Naive thymus-derived CD4-positive, alpha-beta T cell (primary cell): ENCODE results near the gene PLD6. TPM values are rescaled to one million over a fixed set of nuclear protein-coding genes. Genes with fewer than 3 reads are reported as not detected.
A peak's percentile ranks its signal among the peaks of the same experiment; 100 is the strongest.

Experiments
- ATAC-seq: fragments of 150-1000 bp; cut with Tn5 transposase; 2 replicates; pipeline ENCODE4 v1.10.0; 2021; ENCODE audit warnings: mild to moderate bottlenecking, moderate library complexity
- CTCF ChIA-PET: fragments of 350-600 bp; sonication (Branson Sonifier 250); formaldehyde crosslinking; loops from one replicate; lab custom pipeline; 2021; ENCODE audit warnings: antibody characterized with exemption; lab: Charles Lee
- POLR2A ChIA-PET: fragments of 350-600 bp; sonication (Branson Sonifier 250); formaldehyde crosslinking; loops from one replicate; lab custom pipeline; 2021; ENCODE audit warnings: antibody characterized with exemption, inconsistent platforms; lab: Charles Lee
- DNase-seq, 9 donors: peaks; one replicate each; pipeline versions ENCODE4 v3.0.0 to v3.0.0-alpha.2; 2020 to 2022; ENCODE audit warnings: mixed read lengths in 1 of 9
- H3K27ac ChIP-seq: one replicate; pipeline ENCODE4 v1.7.0; 2013; ENCODE audit warnings: mild to moderate bottlenecking, low read depth, low read length, moderate library complexity
- H3K27me3 ChIP-seq, 2 donors: one replicate each; pipeline ENCODE4 v1.7.0; 2013; ENCODE audit warnings: low read length in 2 of 2, mild to moderate bottlenecking in 2 of 2, moderate library complexity in 2 of 2; ENCODE audit not compliant: control insufficient read depth in 2 of 2, insufficient read depth in 2 of 2
- H3K36me3 ChIP-seq, 3 experiments: 1 replicate in 2 of 3; 2 replicates in 1 of 3; pipeline ENCODE4 v1.7.0; 2013; ENCODE audit warnings: low read length in 3 of 3, mild to moderate bottlenecking in 3 of 3, moderate library complexity in 1 of 3; ENCODE audit not compliant: insufficient read depth in 3 of 3, control insufficient read depth in 2 of 3
- H3K4me1 ChIP-seq, 2 donors: one replicate each; pipeline ENCODE4 v1.7.0; 2013; ENCODE audit warnings: low read length in 2 of 2, mild to moderate bottlenecking in 2 of 2, moderate library complexity in 1 of 2; ENCODE audit not compliant: control insufficient read depth in 2 of 2, insufficient read depth in 2 of 2
- H3K4me3 ChIP-seq: 2 replicates; pipeline ENCODE4 v1.7.0; 2013; ENCODE audit warnings: mild to moderate bottlenecking, low read length
- H3K9me3 ChIP-seq, 3 experiments: 1 replicate in 2 of 3; 2 replicates in 1 of 3; pipeline ENCODE4 v1.7.0; 2013; ENCODE audit warnings: low read length in 3 of 3; ENCODE audit not compliant: control insufficient read depth in 2 of 3
- H3K27ac Mint-ChIP-seq, 9 donors: one replicate each; pipeline ENCODE4 v1.8.0; 2020 to 2022; ENCODE audit warnings: mixed read lengths in 9 of 9, mild to moderate bottlenecking in 8 of 9, moderate library complexity in 5 of 9, inconsistent platforms in 2 of 9
- H3K27me3 Mint-ChIP-seq, 5 donors: one replicate each; pipeline ENCODE4 v1.8.0; 2021 to 2022; ENCODE audit warnings: mixed read lengths in 5 of 5, mild to moderate bottlenecking in 1 of 5
- H3K36me3 Mint-ChIP-seq, 5 donors: one replicate each; pipeline ENCODE4 v1.8.0; 2020 to 2022; ENCODE audit warnings: mixed read lengths in 5 of 5, mild to moderate bottlenecking in 3 of 5, inconsistent platforms in 1 of 5
- H3K4me1 Mint-ChIP-seq, 7 donors: one replicate each; pipeline ENCODE4 v1.8.0; 2020 to 2022; ENCODE audit warnings: mixed read lengths in 7 of 7, mild to moderate bottlenecking in 3 of 7, inconsistent platforms in 1 of 7
- H3K4me3 Mint-ChIP-seq, 10 donors: one replicate each; pipeline ENCODE4 v1.8.0; 2020 to 2022; ENCODE audit warnings: mild to moderate bottlenecking in 10 of 10, mixed read lengths in 10 of 10, moderate library complexity in 6 of 10, inconsistent platforms in 2 of 10
- H3K9me3 Mint-ChIP-seq, 11 donors: one replicate each; pipeline ENCODE4 v1.8.0; 2020 to 2022; ENCODE audit warnings: mixed read lengths in 11 of 11, mild to moderate bottlenecking in 4 of 11, inconsistent platforms in 1 of 11, moderate library complexity in 1 of 11
- intact Hi-C, 2 donors: fragments of 100-400 bp; cut with micrococcal nuclease; formaldehyde crosslinking; loops; one replicate each; pipeline ENCODE4 v1.15.1; 2023
- polyA plus RNA-seq, 2 donors: library from polyadenylated mRNA; unstranded; fragments of 300-500 nt; fragmentation: Illumina TruSeq; gene quantifications; one replicate each; pipeline ENCODE4 v1.2.3, GENCODE V29; 2021
- total RNA-seq, 6 experiments: library from RNA in 5 of 6; stranded (reverse) in 5 of 6; gene quantifications; 1 replicate in 5 of 6; 2 replicates in 1 of 6; pipeline ENCODE4 v1.2.3 and lab custom pipeline; 2021 to 2026

The PLD6 gene
- total and polyA plus RNA-seq, 7 experiments from 2014 or later = 6.2 to 16.4 (median 12.1) TPM

DNA sequence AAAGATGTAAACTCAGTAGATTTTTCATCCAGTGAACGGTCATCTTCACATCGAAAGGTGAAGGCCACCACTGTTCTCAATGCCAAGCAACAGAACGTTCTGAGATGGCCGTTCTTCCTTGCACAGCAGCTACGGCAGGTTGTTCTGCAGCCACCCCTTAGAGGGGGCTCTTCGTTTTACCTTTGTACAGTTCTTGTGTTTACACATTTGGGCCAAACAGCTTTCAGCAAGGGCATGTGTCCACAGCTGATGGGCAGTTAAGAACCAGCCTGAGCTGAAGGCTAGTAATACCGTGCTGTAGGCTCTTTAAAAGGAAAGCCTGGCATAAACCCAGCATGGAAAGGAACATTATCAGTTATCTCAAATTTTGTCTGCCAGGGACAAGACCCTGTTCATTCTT, 15.9 kb downstream of the PLD6 start:
- POLR2A ChIA-PET = interaction anchor here (1.3 to 1.5 kb wide), 3 partner anchors 10 to 645 kb away, joined by 3 to 5 read pairs (median 3); no protein-coding TSS in a partner anchor

DNA sequence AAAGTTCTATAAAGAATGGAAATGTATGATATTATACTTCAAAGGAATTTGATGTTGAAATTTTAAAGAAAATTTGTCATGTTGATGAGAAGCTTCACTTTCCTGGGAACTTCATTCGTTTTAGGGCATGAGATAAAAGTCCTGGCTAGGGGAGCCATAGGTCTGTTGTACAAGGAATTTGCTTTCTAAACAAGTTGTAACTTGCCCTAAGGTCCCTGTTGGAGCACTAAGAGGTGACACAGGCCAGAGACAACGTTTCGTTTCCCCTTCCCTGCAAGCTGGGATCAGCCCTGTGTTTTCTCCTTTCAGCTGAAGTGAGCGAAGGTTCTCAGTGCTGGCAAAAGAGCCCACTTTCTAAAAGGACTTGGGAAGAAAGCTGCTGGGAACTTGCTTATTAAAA, 16.6 kb downstream of the PLD6 start:
- no peaks in the 10 kb centered on the region for H3K27me3 Mint-ChIP-seq
- no peak for DNase-seq
- Histone ChIP-seq H3K36me3 (peaks cover 0 to 17% (median 3%) of the 10 kb centered on the region in 3 experiments), H3K4me1 (peaks cover 10 to 23% of the 10 kb centered on the region in 2 donors), H3K27me3 (no peaks in the 10 kb centered on the region), H3K9me3 (no peaks in the 10 kb centered on the region), H3K4me3 (no peak overlapping the region), H3K27ac (no peak overlapping the region)
- no peak for ATAC-seq
- peaks cover 0 to 34% (median 15%) of the 10 kb centered on the region in 5 donors for H3K36me3 Mint-ChIP-seq
- POLR2A ChIA-PET = interaction anchor here (1.3 to 1.5 kb wide), 2 partner anchors 15 to 646 kb away, joined by 3 read pairs; no protein-coding TSS in a partner anchor
- intact Hi-C loops = no loop called here
- H3K9me3 Mint-ChIP-seq = peaks cover 0 to 3% (median 0%) of the 10 kb centered on the region in 11 donors
- H3K4me3 Mint-ChIP-seq = no peak overlapping the region
- no peak overlapping the region for H3K27ac Mint-ChIP-seq
- peaks cover 28 to 46% (median 34%) of the 10 kb centered on the region in 7 donors for H3K4me1 Mint-ChIP-seq
- CTCF ChIA-PET = interaction anchor here (1.1 to 1.4 kb wide), 2 partner anchors 9 to 29 kb away, joined by 3 to 4 read pairs; no protein-coding TSS in a partner anchor

More for the DNA sequence above, 15.9 kb downstream of the PLD6 start:
- Histone ChIP-seq H3K36me3 (peaks cover 0 to 17% (median 3%) of the 10 kb centered on the region in 3 experiments), H3K4me1 (peaks cover 6 to 17% of the 10 kb centered on the region in 2 donors), H3K27ac (no peak overlapping the region), H3K4me3 (no peak overlapping the region), H3K27me3 (no peaks in the 10 kb centered on the region), H3K9me3 (no peaks in the 10 kb centered on the region)
- peak overlapping the region in 2 of 9 donors; percentile 29 to 41 for H3K27ac Mint-ChIP-seq
- ATAC-seq (no peak), DNase-seq (no peak)
- peaks cover 22 to 40% (median 28%) of the 10 kb centered on the region in 7 donors for H3K4me1 Mint-ChIP-seq
- peaks cover 0 to 3% (median 0%) of the 10 kb centered on the region in 11 donors for H3K9me3 Mint-ChIP-seq
- CTCF ChIA-PET = interaction anchor here (1.1 to 1.4 kb wide), 2 partner anchors 9 to 30 kb away, joined by 3 to 4 read pairs; no protein-coding TSS in a partner anchor
- H3K36me3 Mint-ChIP-seq = peaks cover 0 to 28% (median 12%) of the 10 kb centered on the region in 5 donors
- intact Hi-C loops = no loop called here
- H3K27me3 Mint-ChIP-seq = no peaks in the 10 kb centered on the region
- no peak overlapping the region for H3K4me3 Mint-ChIP-seq

DNA sequence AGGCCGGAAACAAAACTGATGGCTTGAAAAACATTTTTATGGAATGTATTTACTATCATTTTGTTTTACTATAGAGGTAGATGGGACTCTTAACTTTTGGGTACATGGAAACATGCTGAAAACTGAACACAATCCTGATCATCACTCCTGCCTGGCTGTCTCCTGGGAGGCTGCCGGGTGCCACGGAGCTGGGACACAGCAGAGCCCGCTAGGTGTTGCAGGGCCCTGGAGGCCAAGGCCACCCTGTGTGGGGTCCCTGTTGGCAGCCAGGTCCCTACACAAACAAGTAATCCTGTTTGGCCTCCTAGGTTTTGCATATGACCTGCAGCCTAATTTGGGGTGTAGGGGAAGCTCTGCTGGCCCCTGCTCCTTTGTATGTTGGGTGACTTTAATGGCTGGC, 17.5 kb downstream of the PLD6 start:
- Histone ChIP-seq H3K27ac (no peak overlapping the region), H3K36me3 (peaks cover 0 to 17% (median 3%) of the 10 kb centered on the region in 3 experiments), H3K4me3 (no peak overlapping the region), H3K27me3 (no peaks in the 10 kb centered on the region), H3K9me3 (no peaks in the 10 kb centered on the region), H3K4me1 (peaks cover 20 to 33% of the 10 kb centered on the region in 2 donors)
- Mint-ChIP-seq H3K27me3 (no peaks in the 10 kb centered on the region), H3K4me3 (no peak overlapping the region), H3K4me1 (peaks cover 38 to 56% (median 44%) of the 10 kb centered on the region in 7 donors), H3K36me3 (peaks cover 0 to 42% (median 16%) of the 10 kb centered on the region in 5 donors), H3K27ac (peak overlapping the region in 2 of 9 donors; percentile 79 to 93), H3K9me3 (peaks cover 0 to 3% (median 0%) of the 10 kb centered on the region in 11 donors)
- DNase-seq = no peak
- POLR2A ChIA-PET = no interaction called here
- CTCF ChIA-PET = no interaction called here
- no peak for ATAC-seq
- intact Hi-C loops = no loop called here

DNA sequence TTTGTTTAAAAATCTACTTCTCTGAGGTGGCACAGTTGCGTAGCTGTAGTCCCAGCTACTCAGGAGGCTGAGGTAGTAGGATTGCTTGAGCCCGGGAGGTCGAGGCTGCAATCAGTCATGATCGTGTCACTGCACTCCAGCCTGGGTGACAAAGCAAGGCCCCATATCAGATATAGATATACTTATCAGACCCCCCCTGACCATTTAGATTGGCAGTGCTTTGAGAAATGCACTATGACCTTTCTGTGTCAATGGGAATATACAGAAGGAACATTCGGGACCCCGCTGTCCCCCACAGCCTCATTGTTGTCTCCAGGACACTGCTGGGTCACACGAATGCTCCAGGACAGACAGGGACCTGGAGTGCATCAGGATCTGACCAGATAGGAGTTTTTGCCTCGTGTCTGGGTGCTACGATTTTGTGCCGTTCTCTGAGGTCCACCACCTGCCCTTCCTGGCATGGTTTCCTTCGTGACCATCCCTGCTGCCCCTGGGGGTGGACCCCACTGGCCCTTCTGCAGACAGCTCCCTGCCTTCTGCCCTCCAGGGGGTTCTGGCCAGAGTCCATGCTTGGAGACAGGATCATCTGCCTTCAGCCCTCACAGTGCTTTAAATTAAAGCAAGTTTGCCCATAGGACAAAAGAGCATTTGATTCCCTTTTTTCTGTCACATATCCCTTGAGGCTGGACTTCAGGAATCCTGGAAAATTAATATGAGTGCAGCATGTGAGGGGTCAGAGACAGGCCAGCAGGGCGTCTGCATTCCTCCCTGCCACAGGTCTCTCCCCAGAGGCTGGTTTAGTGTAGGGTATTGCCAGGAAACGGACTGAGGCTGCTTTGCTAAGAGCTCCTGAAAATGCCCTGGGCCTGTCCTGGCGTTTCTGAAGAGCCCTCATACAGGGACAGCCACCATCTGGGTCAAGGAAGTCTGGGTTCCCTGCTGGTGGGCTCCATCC, 19.3 kb downstream of the PLD6 start:
- no peaks in the 10 kb centered on the region for H3K27me3 ChIP-seq
- Mint-ChIP-seq H3K4me3 (peak overlapping the region in 7 of 10 donors; percentile 17 to 73 (median 53)), H3K4me1 (peaks cover 43 to 66% (median 58%) of the 10 kb centered on the region in 7 donors), H3K27ac (peak overlapping the region; percentile 10 to 100 (median 98)), H3K27me3 (no peaks in the 10 kb centered on the region), H3K9me3 (peaks cover 0 to 3% (median 0%) of the 10 kb centered on the region in 11 donors), H3K36me3 (peaks cover 0 to 47% (median 19%) of the 10 kb centered on the region in 5 donors)
- H3K4me3 ChIP-seq = no peak overlapping the region
- ATAC-seq (no peak), DNase-seq (no peak)
- peaks cover 31 to 51% of the 10 kb centered on the region in 2 donors for H3K4me1 ChIP-seq
- intact Hi-C loops = loop anchor here in 1 of 2 donors (2.0 kb wide), 1 partner anchor 94 kb away; the partner anchor contains the start of gene COPS3
- CTCF ChIA-PET = interaction anchor here (0.6 kb wide), 1 partner anchor 1229 kb away, joined by 4 read pairs; no protein-coding TSS in a partner anchor
- POLR2A ChIA-PET = interaction anchor here (0.6 to 1.8 kb wide), 4 partner anchors 8 to 20 kb away, joined by 3 to 7 read pairs (median 4); no protein-coding TSS in a partner anchor
- peaks cover 0 to 17% (median 3%) of the 10 kb centered on the region in 3 experiments for H3K36me3 ChIP-seq
- H3K27ac ChIP-seq = peak overlapping the region; percentile 35
- H3K9me3 ChIP-seq = no peaks in the 10 kb centered on the region

DNA sequence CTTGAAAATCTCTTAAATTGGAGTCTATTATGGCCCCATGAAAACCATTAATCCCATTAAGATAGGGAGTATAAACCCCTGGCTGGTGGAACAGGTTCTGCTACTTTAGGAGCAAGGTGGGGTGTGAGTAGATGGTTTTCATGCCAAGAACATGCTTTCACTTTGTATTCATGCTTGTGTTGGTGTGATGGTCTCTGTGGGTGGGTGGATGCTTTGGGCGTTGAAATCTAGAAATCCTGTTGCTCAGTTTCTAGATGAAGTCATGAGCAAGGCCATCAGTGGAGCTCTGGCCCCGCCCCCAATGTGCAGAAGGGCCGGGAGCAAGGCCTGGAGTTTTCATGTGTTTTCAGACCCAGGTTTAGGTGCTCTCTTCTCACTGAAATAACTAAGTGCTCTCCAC, 20.1 kb downstream of the PLD6 start:
- H3K27ac Mint-ChIP-seq = peak overlapping the region; percentile 71 to 100 (median 98)
- H3K9me3 Mint-ChIP-seq = peaks cover 0 to 3% (median 0%) of the 10 kb centered on the region in 11 donors
- ATAC-seq (no peak), DNase-seq (peak in 1 of 9 donors; percentile 70)
- H3K27ac ChIP-seq = no peak overlapping the region
- no peaks in the 10 kb centered on the region for H3K27me3 ChIP-seq
- H3K36me3 ChIP-seq = peaks cover 0 to 17% (median 3%) of the 10 kb centered on the region in 3 experiments
- intact Hi-C loops = loop anchor here in 1 of 2 donors (2.0 kb wide), 1 partner anchor 95 kb away; the partner anchor contains the start of gene COPS3
- CTCF ChIA-PET = interaction anchor here (0.6 kb wide), 1 partner anchor 1228 kb away, joined by 4 read pairs; no protein-coding TSS in a partner anchor
- POLR2A ChIA-PET = interaction anchor here (0.7 to 1.8 kb wide), 4 partner anchors 9 to 87 kb away, joined by 3 to 7 read pairs (median 4); no protein-coding TSS in a partner anchor
- H3K4me3 Mint-ChIP-seq = peak overlapping the region in 9 of 10 donors; percentile 18 to 75 (median 55)
- H3K4me1 Mint-ChIP-seq = peaks cover 46 to 71% (median 66%) of the 10 kb centered on the region in 7 donors
- H3K36me3 Mint-ChIP-seq = peaks cover 0 to 50% (median 19%) of the 10 kb centered on the region in 5 donors
- peaks cover 38 to 58% of the 10 kb centered on the region in 2 donors for H3K4me1 ChIP-seq
- H3K4me3 ChIP-seq = no peak overlapping the region
- H3K9me3 ChIP-seq = no peaks in the 10 kb centered on the region
- no peaks in the 10 kb centered on the region for H3K27me3 Mint-ChIP-seq
